Ramos (cell line): ENCODE results near the gene COL4A4.

Experiments
- in situ Hi-C: fragments of 300-500 bp; cut with MboI; formaldehyde crosslinking; loops from one replicate; pipeline ENCODE4 v1.14.3; 2022; ENCODE audit warnings: low sequenced_read_pairs; ENCODE audit not compliant: unreplicated experiment

The COL4A4 gene

DNA sequence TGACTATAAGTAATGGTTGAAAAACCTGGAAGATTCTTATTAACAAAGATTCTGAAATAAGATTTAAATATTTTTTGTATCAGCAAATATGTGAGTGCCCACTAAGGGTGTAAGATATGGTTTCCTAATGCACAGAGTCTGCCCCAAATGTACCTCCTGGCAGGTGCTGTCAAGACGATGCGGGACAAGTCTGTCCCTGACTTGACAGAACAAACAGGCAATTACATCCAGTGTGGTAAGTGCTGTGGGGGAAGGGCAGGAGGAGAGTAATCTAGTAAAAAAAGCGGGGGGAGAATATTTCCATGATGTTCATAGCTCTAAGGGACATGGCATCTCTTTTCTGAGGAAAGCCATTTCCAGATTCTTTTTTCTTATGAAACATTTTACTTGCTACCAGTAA, 127.5 kb downstream of the COL4A4 start:
- in situ Hi-C loops = no loop called here

DNA sequence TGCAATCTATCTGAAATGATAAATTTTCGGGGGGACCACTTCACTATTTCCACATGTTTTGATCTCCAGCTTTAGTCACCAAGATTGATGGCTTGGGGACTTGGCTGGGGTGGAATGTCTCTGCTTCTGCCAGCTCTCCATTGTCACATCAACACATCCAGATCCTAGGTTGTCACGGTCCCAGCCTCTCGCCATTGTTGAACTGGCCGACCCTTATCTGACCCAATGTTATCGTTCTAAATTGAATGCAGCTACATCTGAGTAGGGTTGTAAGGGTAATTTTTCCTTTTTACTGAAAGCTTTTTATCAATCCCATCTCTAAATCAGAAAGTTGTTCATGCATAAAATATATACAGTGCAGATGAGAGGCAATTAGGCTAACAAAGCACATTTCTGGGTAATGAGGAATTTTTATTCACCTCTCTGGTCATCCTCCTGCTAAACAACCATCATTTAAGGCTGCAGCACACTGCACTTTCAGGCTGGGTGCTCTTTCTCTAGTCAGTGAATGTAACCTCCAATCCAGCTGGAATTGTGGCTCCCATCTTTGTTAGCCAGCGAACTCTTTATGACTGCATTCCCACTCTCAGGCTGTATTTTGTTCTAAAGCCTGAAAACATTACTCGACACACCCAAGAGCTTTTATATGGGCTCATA, 128.2 kb downstream of the COL4A4 start:
- in situ Hi-C loops = no loop called here

GRCh38 chr2:227033471-227034148, 130.4 kb downstream of the COL4A4 start:
- in situ Hi-C loops = no loop called here

- in situ Hi-C loops = no loop called here
Measured at GRCh38 chr2:227031379-227031778, 132.6 kb downstream of the COL4A4 start.

DNA sequence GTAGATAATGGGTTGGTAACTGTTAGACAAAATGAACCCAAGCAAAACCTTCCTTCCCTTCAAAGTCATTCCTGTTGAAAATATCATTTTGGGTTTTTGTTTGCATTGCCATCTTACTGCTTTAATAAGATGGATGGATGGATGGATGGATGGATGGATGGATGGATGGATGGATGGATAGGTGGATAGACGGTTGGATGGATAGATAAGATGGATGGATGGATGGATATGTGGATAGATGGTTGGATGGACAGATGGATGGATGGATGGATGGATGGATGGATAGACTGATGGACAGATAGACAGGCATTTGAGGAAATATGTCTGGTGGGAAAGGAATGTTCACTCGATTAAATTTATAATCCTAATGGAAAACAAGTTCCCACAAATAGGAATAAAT, 133.2 kb downstream of the COL4A4 start:
- in situ Hi-C loops = no loop called here

GRCh38 chr2:227029426-227030105, 134.4 kb downstream of the COL4A4 start:
- in situ Hi-C loops = no loop called here

- in situ Hi-C loops = no loop called here
Measured at GRCh38 chr2:227025510-227025909, 138.5 kb downstream of the COL4A4 start.

DNA sequence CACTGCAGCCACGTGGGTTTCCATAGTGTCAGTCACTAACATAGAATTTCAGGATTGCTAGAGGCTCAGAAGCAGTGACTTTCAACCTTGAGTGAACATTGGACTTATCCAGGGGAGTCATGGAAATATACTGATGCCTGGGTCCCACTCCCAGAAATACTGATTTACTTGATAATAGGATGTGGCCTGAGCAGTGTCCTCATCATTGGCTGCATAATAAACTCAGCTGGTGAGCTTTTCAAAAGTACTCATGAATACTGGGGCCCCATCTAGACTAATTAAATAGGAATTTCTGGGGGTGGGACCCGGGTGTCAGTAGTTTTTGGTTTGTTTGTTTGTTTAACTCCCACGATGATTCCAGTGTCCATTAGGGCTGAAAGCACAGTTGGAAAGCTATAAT, 141.4 kb downstream of the COL4A4 start:
- in situ Hi-C loops = no loop called here

DNA sequence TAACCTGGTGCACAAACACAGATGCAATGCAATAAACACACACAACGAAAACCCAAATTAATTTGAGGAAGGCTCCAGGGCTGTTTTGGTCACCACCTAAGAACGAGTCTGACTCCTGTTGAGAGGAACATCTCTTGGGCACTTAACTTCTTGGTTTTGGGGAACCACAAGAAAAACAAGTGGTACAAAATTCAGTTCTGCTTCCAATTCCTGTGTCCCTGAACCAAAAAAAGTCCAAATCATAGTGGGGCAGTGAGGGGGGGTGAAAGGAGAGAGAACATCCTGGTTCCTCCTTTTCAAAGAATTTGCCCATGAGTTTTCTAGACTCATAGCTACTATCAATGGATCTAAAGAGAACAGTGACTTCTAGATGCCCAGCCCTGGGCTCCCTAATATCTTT, 143.6 kb downstream of the COL4A4 start:
- in situ Hi-C loops = no loop called here

- in situ Hi-C loops = no loop called here
Measured at GRCh38 chr2:227016894-227017293, 147.1 kb downstream of the COL4A4 start.

DNA sequence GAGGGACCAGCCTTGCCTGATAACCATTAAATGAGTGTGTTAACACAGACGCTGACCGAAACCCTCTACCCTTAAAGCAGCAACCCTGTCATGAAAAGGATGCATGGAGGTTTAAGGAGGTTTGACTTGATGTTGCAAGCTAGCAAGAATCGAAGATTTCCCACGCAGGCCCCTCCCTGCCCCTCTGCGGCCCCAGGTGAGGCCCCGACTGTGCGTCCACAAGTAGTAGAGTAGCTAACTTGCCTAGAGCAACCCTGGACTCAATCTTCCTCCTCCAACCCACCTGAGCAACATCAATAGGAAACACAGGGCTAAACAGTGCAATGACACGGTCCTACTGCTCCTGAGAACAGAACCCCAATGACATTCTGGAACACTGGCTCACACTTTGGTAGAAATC, 150.1 kb downstream of the COL4A4 start:
- in situ Hi-C loops = no loop called here

DNA sequence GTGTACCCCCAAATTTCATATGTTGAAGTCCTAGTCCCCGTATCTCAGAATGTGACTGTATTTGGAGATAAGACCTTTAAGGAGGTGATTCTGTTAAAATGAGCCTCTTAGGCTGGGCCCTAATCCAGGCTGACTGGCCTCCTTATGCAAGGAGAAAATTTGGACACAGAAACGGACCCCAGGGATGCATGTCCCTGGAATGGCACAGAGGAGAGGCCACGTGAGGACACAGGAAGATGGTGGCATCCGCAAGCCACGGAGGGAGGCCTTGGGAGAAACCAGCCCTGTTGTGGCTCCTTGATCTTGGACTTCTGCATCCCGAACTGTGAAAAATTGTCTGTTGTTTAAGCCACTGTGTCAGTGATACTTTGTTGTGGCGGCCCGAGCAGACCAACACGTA, 150.7 kb downstream of the COL4A4 start:
- in situ Hi-C loops = no loop called here

DNA sequence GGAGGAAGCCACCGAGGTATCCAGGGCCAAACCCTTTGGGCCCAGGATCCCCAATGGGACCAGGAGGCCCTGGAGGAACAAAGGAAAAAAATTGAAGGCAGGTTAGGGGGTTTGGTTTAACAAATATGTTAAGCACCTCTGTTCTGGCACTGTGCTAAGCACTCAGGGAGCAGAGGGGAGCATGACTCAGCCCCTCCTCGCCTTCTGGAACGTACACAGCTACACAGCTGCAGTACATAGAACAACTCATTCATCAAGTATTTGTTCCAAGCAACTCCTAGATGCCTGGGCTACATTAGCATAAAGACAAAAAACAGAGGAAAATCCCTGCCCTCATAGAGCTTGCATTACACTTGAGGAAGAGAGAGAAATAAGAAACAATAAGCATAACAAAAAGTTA, 153.6 kb downstream of the COL4A4 start:
- in situ Hi-C loops = no loop called here

- in situ Hi-C loops = no loop called here
Measured at GRCh38 chr2:227007940-227008339, 156.1 kb downstream of the COL4A4 start.

DNA sequence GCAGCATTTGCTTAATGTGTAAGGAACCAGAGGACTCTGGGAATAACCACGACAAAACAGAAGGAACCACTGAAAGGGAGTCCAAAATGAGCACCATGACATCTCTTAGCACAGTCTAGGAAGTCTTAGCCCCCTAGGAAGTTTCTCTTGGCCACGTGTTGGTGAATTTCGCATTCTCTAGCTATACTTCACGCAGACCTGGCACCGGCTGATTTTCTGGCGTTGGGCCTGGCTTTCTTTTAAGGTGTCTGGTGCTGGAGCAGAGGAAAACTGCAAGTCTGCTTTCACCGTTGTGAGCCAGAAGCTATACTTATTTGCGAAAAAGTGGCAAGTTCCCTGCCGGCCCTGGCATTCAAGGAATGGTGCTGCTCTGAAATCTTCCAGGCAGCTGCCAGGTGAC, 156.9 kb downstream of the COL4A4 start:
- in situ Hi-C loops = no loop called here

- in situ Hi-C loops = no loop called here
Measured at GRCh38 chr2:227006189-227006897, 157.7 kb downstream of the COL4A4 start.

- in situ Hi-C loops = no loop called here
Measured at GRCh38 chr2:227004482-227004881, 159.5 kb downstream of the COL4A4 start.

DNA sequence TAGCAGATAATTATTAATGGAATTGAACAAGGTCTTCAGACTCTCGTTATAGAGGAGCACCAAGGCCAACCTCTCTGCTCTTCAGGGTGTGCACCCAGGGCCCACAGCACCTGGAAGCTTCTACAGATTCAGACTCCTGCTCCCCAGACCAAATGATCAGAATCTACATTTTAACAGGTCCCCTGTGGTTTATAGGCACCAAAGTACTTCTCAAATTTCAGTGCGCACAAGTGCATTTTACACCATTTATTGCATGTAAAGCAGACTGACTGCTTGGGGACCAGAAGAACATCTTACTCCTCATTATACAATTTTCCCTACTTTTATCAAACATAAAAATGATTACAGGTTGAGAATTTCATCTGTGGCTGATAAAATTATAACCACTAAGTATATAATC, 163.9 kb downstream of the COL4A4 start:
- in situ Hi-C loops = no loop called here

DNA sequence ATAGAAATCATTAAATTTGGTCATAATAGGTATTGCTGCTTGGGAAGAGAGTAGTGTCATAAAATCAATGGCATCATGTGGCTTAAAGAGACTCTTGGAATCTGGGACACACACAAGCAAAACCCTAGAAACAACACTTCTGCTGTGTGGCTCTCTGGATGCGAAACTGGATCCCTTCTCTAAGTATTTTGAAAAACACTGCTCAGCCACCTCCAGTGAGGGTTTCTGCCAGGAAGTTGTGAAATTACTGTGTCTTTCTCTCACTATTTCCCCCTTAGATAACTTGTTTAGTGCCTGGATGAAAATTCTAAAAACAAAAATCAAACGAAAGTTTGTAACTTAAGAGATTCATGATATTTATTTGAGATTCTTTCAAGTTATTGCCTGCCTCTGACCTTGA, 164.3 kb downstream of the COL4A4 start:
- in situ Hi-C loops = loop anchor here (25.0 kb wide), 1 partner anchor 787 kb away; no protein-coding TSS in a partner anchor

- in situ Hi-C loops = loop anchor here (25.0 kb wide), 1 partner anchor 783 kb away; no protein-coding TSS in a partner anchor
Measured at GRCh38 chr2:226995625-226996041, 168.4 kb downstream of the COL4A4 start.

GRCh38 chr2:226994775-226995174, 169.2 kb downstream of the COL4A4 start:
- in situ Hi-C loops = loop anchor here (25.0 kb wide), 1 partner anchor 782 kb away; no protein-coding TSS in a partner anchor
